A549 (cell line): Measurements from ENCODE around the gene ZNF549. TPM values are rescaled to one million over a fixed set of nuclear protein-coding genes. Genes with fewer than 3 reads are reported as not detected.

Experiments
- ATAC-seq, 2 experiments: fragments of 200-7000 bp in 1 of 2; fragments of >200 bp in 1 of 2; cut with Nextera tagmentation in 1 of 2; cut with Tn5 transposase in 1 of 2; 3 replicates each; pipeline versions ENCODE4 v1.8.0 to v1.9.1; 2018 to 2020; ENCODE audit warnings: mild to moderate bottlenecking in 1 of 2, moderate library complexity in 1 of 2
- CTCF ChIA-PET: fragments of 300-600 bp; sonication (Branson Sonifier 250); formaldehyde crosslinking; extraction: SDS; loops from one replicate; lab custom pipeline; 2021; ENCODE audit warnings: antibody characterized with exemption, inconsistent platforms; lab: Yijun Ruan, JAX
- POLR2A ChIA-PET: fragments of 350-600 bp; formaldehyde crosslinking; extraction: SDS; loops from one replicate; lab custom pipeline; 2021; ENCODE audit warnings: antibody characterized with exemption, inconsistent platforms; lab: Yijun Ruan, JAX
- DNase-seq, 2 experiments: peaks; one replicate each; pipeline versions ENCODE4 v3.0.0 to v3.0.0-alpha.2; 2011 to 2016; ENCODE audit warnings: low read depth in 1 of 2, low spot score in 1 of 2
- FAIRE-seq: peaks from 2 replicates; lab custom pipeline; 2011; peaks lifted over from hg19 to GRCh38; lab: Jason Lieb, UNC
- H3K27ac ChIP-seq, 2 experiments: fragments of >200 bp; sonication (Bioruptor Twin); formaldehyde crosslinking; 3 replicates each; pipeline ENCODE4 v1.5.1; 2016 to 2017
- H3K4me1 ChIP-seq: fragments of >200 bp; sonication (Bioruptor Twin); formaldehyde crosslinking; 3 replicates; pipeline ENCODE4 v1.6.1; 2016
- H3K4me2 ChIP-seq: fragments of >200 bp; sonication (Bioruptor Twin); formaldehyde crosslinking; 3 replicates; pipeline ENCODE4 v1.6.1; 2016
- H3K4me3 ChIP-seq: fragments of >200 bp; sonication (Bioruptor Twin); formaldehyde crosslinking; 3 replicates; pipeline ENCODE4 v1.5.1; 2016
- H3K9me3 ChIP-seq: fragments of >200 bp; sonication (Bioruptor Twin); formaldehyde crosslinking; 3 replicates; pipeline ENCODE4 v1.6.1; 2016
- BHLHE40 ChIP-seq: IDR thresholded peaks from 2 replicates; pipeline ENCODE4 v1.6.1; 2012; ENCODE audit warnings: low read depth, low read length, inconsistent platforms
- CBX8 ChIP-seq: fragments of 200-600 bp; sonication (generic); IDR thresholded peaks from 2 replicates; pipeline ENCODE4 v1.6.1; 2016
- CEBPB ChIP-seq, 2 experiments: fragments of >200 bp in 1 of 2; sonication (Bioruptor Twin) in 1 of 2; formaldehyde crosslinking in 1 of 2; IDR thresholded peaks; 2 replicates each; pipeline ENCODE4 v1.6.1; 2012 to 2016
- CHD2 ChIP-seq: fragments of 150-350 bp; IDR thresholded peaks from 2 replicates; pipeline ENCODE4 v1.6.1; 2014; ENCODE audit warnings: low read length; ENCODE audit not compliant: partially characterized antibody
- E2F6 ChIP-seq: IDR thresholded peaks from 2 replicates; pipeline ENCODE4 v1.6.1; 2012; ENCODE audit warnings: low read depth, borderline replicate concordance
- EHMT2 ChIP-seq: fragments of 200-600 bp; sonication (generic); IDR thresholded peaks from 2 replicates; pipeline ENCODE4 v1.6.1; 2016; ENCODE audit warnings: antibody characterized with exemption, low read depth, mild to moderate bottlenecking, moderate library complexity
- ESRRA ChIP-seq: fragments of 150-350 bp; IDR thresholded peaks from 2 replicates; pipeline ENCODE4 v1.6.1; 2014; ENCODE audit warnings: mild to moderate bottlenecking, low read length, borderline replicate concordance
- HMGXB4 ChIP-seq: fragments of 250-450 bp; sonication (Bioruptor Pico); IDR thresholded peaks from 2 replicates; pipeline ENCODE4 v1.5.0; 2021; ENCODE audit warnings: mild to moderate bottlenecking, moderate library complexity, borderline replicate concordance
- JUNB ChIP-seq: fragments of >200 bp; sonication (Bioruptor Twin); formaldehyde crosslinking; IDR thresholded peaks from 2 replicates; pipeline ENCODE4 v1.6.1; 2016
- KDM1A ChIP-seq: fragments of 200-600 bp; sonication (generic); IDR thresholded peaks from 2 replicates; pipeline ENCODE4 v1.6.1; 2016; ENCODE audit warnings: low read depth, mild to moderate bottlenecking
- MAX ChIP-seq: IDR thresholded peaks from 2 replicates; pipeline ENCODE4 v1.6.1; 2012
- MAZ ChIP-seq: fragments of 150-350 bp; IDR thresholded peaks from 2 replicates; pipeline ENCODE4 v1.6.1; 2014; ENCODE audit warnings: antibody characterized with exemption, low read depth, low read length, borderline replicate concordance
- NFE2L2 ChIP-seq: fragments of 150-350 bp; conservative IDR thresholded peaks from 2 replicates; pipeline ENCODE4 v1.6.1; 2014; ENCODE audit warnings: low read length
- POLR2A ChIP-seq: IDR thresholded peaks from 2 replicates; pipeline ENCODE4 v1.6.1; 2012; ENCODE audit warnings: mild to moderate bottlenecking, low read length
- RAD21 ChIP-seq, 2 experiments: fragments of >200 bp in 1 of 2; sonication (Bioruptor Twin) in 1 of 2; formaldehyde crosslinking in 1 of 2; IDR thresholded peaks in 1 of 2; conservative IDR thresholded peaks in 1 of 2; 2 replicates in 1 of 2; 3 replicates in 1 of 2; pipeline ENCODE4 v1.6.1; 2012 to 2018; ENCODE audit warnings: inconsistent platforms in 1 of 2
- RARB ChIP-seq: fragments of 250-450 bp; sonication (Bioruptor Pico); IDR thresholded peaks from 2 replicates; pipeline ENCODE4 v1.8.0; 2021; ENCODE audit warnings: mild to moderate bottlenecking, moderate library complexity
- REST ChIP-seq: fragments of 200-600 bp; sonication (generic); IDR thresholded peaks from 2 replicates; pipeline ENCODE4 v1.6.1; 2016; ENCODE audit warnings: antibody characterized with exemption, mild to moderate bottlenecking, moderate library complexity
- RFX5 ChIP-seq: fragments of 450-650 bp; IDR thresholded peaks from 2 replicates; pipeline ENCODE4 v1.7.1; 2014; ENCODE audit warnings: antibody characterized with exemption, mild to moderate bottlenecking, moderate library complexity
- SREBF2 ChIP-seq: fragments of 450-650 bp; IDR thresholded peaks from 2 replicates; pipeline ENCODE4 v1.6.1; 2014; ENCODE audit warnings: mild to moderate bottlenecking, moderate library complexity
- USF2 ChIP-seq: fragments of 450-650 bp; IDR thresholded peaks from 2 replicates; pipeline ENCODE4 v1.6.1; 2014; ENCODE audit warnings: antibody characterized with exemption
- ZC3H11A ChIP-seq: fragments of 450-650 bp; IDR thresholded peaks from 2 replicates; pipeline ENCODE4 v1.6.1; 2014; ENCODE audit warnings: antibody characterized with exemption, mild to moderate bottlenecking
- ZFP36 ChIP-seq: fragments of 450-650 bp; IDR thresholded peaks from 2 replicates; pipeline ENCODE4 v1.6.1; 2014; ENCODE audit warnings: borderline replicate concordance; ENCODE audit not compliant: partially characterized antibody
- ZSCAN20 ChIP-seq: fragments of 250-450 bp; sonication (Bioruptor Pico); IDR thresholded peaks from 2 replicates; pipeline ENCODE4 v1.8.0; 2022; ENCODE audit warnings: mild to moderate bottlenecking, moderate library complexity
- WGBS: methylation state at CpG from one replicate; pipeline ENCODE4 v1.1.6; 2017; ENCODE audit errors: missing lambda C conversion rate; 5-methylcytosine and 5-hydroxymethylcytosine counted together
- polyA plus RNA-seq, 4 experiments: library from polyadenylated mRNA; depleted of rRNA in 3 of 4; stranded (reverse); fragments of >200 nt; fragmentation: RNase III in 1 of 4; extraction: RNeasy Plus Mini Kit Qiagen cat#74134 plus additional on column Dnase treatment in 1 of 4; gene quantifications; 2 replicates in 3 of 4; 3 replicates in 1 of 4; pipeline ENCODE4 v1.2.3, GENCODE V29; 2011 to 2017

The ZNF549 gene
- polyA plus RNA-seq, 2 of the 4 experiments (the other 2 are of a cell fraction) = 1.7 to 3.7 TPM

GRCh38 chr19:57563547-57563946 is 36.4 kb downstream of the ZNF549 start:
- POLR2A ChIA-PET = no interaction called here
- DNase-seq = no peak
- Histone ChIP-seq H3K4me3 (no peak overlapping the region), H3K9me3 (peaks cover 96% of the 10 kb centered on the region), H3K4me1 (no peaks in the 10 kb centered on the region), H3K4me2 (no peak overlapping the region), H3K27ac (no peak overlapping the region)
- no peak for TF ChIP-seq NFE2L2
- TF ChIP-seq ZFP36 = peak; percentile 10
- no peak for TF ChIP-seq USF2
- TF ChIP-seq BHLHE40 = no peak
- TF ChIP-seq MAX = no peak
- TF ChIP-seq ZC3H11A = no peak
- FAIRE-seq = no peak
- CTCF ChIA-PET = no interaction called here
- 3% methylated on average over 1 of the region's 1 CpG for WGBS
- ATAC-seq = no peak

GRCh38 chr19:57566396-57567265 is 39.5 kb downstream of the ZNF549 start:
- no peaks in the 10 kb centered on the region for H3K4me1 ChIP-seq
- FAIRE-seq (no peak), DNase-seq (peak in 1 of 2 experiments; percentile 60), ATAC-seq (no peak)
- peaks cover 98% of the 10 kb centered on the region for H3K9me3 ChIP-seq
- ChIA-PET CTCF (interaction anchor here (0.9 kb wide), 1 partner anchor 41 kb away, joined by 3 read pairs; no protein-coding TSS in a partner anchor), POLR2A (no interaction called here)
- no peak overlapping the region for H3K4me3 ChIP-seq
- WGBS = 11% methylated on average over 7 of the region's 7 CpGs
- H3K27ac ChIP-seq = no peak overlapping the region
- H3K4me2 ChIP-seq = no peak overlapping the region
- TF ChIP-seq RAD21 (conservative IDR thresholded peaks at IDR 0.05 in 1 of 2, IDR thresholded peaks at IDR 0.05 in 1 of 2) (peak in 1 of 2 experiments; percentile 20; a peak in 1 of 5 replicates), ZSCAN20 (CRISPR knock-in tag) (no peak), SREBF2 (no peak), NFE2L2 (no peak)
- TF ChIP-seq, all 56 proteins: peak for 1

GRCh38 chr19:57570707-57571106 is 43.6 kb downstream of the ZNF549 start:
- TF ChIP-seq CHD2 (no peak), MAZ (no peak), POLR2A (no peak)
- TF ChIP-seq, all 56 proteins: peak for 0
- Histone ChIP-seq H3K4me1 (no peaks in the 10 kb centered on the region), H3K27ac (no peak overlapping the region), H3K4me3 (no peak overlapping the region), H3K4me2 (no peak overlapping the region), H3K9me3 (peaks cover 100% of the 10 kb centered on the region)
- DNase-seq = no peak
- no peak for FAIRE-seq
- POLR2A ChIA-PET = no interaction called here
- no peak for ATAC-seq
- CTCF ChIA-PET = no interaction called here

GRCh38 chr19:57572415-57572947 is 45.3 kb downstream of the ZNF549 start:
- WGBS = 95% methylated on average over 3 of the region's 3 CpGs
- no peak overlapping the region for H3K4me3 ChIP-seq
- DNase-seq (no peak), FAIRE-seq (no peak), ATAC-seq (no peak)
- ChIA-PET CTCF (no interaction called here), POLR2A (no interaction called here)
- H3K27ac ChIP-seq = no peak overlapping the region
- H3K4me2 ChIP-seq = no peak overlapping the region
- peaks cover 100% of the 10 kb centered on the region for H3K9me3 ChIP-seq
- H3K4me1 ChIP-seq = no peaks in the 10 kb centered on the region
- TF ChIP-seq ZSCAN20 (CRISPR knock-in tag) = no peak
- no peak for TF ChIP-seq JUNB
- TF ChIP-seq CHD2 = no peak
- no peak for TF ChIP-seq CEBPB (IDR thresholded peaks at IDR 0.05)
- no peak for TF ChIP-seq RARB (CRISPR knock-in tag)
- TF ChIP-seq HMGXB4 (CRISPR knock-in tag) = no peak
- no peak for TF ChIP-seq KDM1A
- no peak for TF ChIP-seq REST
- no peak for TF ChIP-seq EHMT2
- TF ChIP-seq CBX8 = no peak
- no peak for TF ChIP-seq ESRRA
- TF ChIP-seq E2F6 = no peak
- TF ChIP-seq RFX5 = no peak
